BE2C (cell line): ENCODE results near the gene TMEM219.

Source experiments
- DNase-seq: peaks from one replicate; pipeline ENCODE4 v3.0.0-alpha.2; 2020
- H3K27me3 ChIP-seq: fragments of 250-450 bp; sonication (Bioruptor Pico); 2 replicates; pipeline ENCODE4 v1.5.1; 2020; ENCODE audit warnings: mild to moderate bottlenecking
- H3K36me3 ChIP-seq: fragments of 250-450 bp; sonication (Bioruptor Pico); 2 replicates; pipeline ENCODE4 v1.5.1; 2020; ENCODE audit warnings: mild to moderate bottlenecking
- H3K4me1 ChIP-seq: fragments of 250-450 bp; sonication (Bioruptor Pico); 2 replicates; pipeline ENCODE4 v1.5.1; 2020
- H3K4me3 ChIP-seq: 2 replicates; pipeline ENCODE4 v1.5.1; 2011; ENCODE audit warnings: low read depth, low read length
- H3K9me3 ChIP-seq: fragments of 250-450 bp; sonication (Bioruptor Pico); 2 replicates; pipeline ENCODE4 v1.5.1; 2020
- TF ChIP-seq, protein P1 (sequence below): IDR thresholded peaks from 2 replicates; pipeline ENCODE4 v1.5.1; 2012; ENCODE audit warnings: mild to moderate bottlenecking, low read depth, low read length

Gene TMEM219

GRCh38 chr16:29972992-29973383 is 11.1 kb downstream of the TMEM219 start:
- H3K36me3 ChIP-seq = peaks cover 5% of the 10 kb centered on the region
- H3K4me3 ChIP-seq = no peak overlapping the region
- DNase-seq = no peak
- H3K4me1 ChIP-seq = no peaks in the 10 kb centered on the region
- peaks cover 8% of the 10 kb centered on the region; the same call in 1 of the 2 replicates for H3K9me3 ChIP-seq
- no peaks in the 10 kb centered on the region for H3K27me3 ChIP-seq
- TF ChIP-seq, protein P1, sequence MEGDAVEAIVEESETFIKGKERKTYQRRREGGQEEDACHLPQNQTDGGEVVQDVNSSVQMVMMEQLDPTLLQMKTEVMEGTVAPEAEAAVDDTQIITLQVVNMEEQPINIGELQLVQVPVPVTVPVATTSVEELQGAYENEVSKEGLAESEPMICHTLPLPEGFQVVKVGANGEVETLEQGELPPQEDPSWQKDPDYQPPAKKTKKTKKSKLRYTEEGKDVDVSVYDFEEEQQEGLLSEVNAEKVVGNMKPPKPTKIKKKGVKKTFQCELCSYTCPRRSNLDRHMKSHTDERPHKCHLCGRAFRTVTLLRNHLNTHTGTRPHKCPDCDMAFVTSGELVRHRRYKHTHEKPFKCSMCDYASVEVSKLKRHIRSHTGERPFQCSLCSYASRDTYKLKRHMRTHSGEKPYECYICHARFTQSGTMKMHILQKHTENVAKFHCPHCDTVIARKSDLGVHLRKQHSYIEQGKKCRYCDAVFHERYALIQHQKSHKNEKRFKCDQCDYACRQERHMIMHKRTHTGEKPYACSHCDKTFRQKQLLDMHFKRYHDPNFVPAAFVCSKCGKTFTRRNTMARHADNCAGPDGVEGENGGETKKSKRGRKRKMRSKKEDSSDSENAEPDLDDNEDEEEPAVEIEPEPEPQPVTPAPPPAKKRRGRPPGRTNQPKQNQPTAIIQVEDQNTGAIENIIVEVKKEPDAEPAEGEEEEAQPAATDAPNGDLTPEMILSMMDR = no peak

DNA sequence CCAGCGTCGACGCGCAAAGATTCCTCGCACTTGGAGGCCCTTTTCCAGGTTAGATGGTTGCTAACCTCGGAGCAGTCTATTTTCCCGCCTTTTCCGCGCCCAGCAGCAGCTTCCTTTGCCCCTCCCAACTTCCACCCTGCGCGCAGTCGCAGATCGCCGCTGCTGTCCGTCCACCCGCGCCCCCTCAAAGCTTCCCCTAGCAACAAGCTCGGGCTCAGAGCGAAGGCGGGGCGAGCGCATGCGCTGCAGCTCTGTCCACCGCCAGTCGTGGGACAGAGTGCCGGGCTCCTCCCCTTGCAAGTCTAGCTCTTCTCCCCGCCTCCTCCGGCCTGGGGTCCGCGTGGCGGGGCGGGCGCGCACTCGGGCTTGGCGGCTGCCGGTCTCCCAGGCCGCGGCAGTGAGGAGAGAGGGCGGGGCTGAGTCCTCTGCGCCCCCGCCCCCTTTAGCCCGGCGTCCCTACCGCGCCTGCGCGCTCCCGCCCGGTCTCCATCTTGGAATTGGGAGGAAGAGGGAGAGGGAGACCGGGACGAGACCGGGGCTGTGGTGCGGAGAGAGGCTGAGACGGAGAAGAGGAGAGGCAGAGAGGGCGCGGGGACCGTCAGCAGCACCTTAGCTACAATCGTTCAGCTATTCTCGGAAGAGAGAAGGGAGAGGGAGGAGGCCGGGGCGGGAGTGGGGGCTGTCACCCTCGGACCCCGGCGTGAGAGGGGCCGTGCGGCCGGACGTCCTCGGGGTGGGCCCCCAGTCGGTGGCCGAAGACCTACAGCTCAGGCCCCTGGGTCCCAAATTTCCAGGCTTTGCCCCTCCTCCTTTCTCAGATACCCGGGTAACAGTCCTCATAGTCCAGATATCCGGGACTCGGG is 11.7 kb downstream of the TMEM219 start, which contains the start of gene TAOK2:
Gene TAOK2 (plus strand): TSS at position 485 of the 863 bp plus-strand sequence. CDS start 3,905 bp downstream, outside the sequence.
- H3K27me3 ChIP-seq = no peaks in the 10 kb centered on the region
- H3K36me3 ChIP-seq = peaks cover 11% of the 10 kb centered on the region
- H3K4me1 ChIP-seq = no peaks in the 10 kb centered on the region
- DNase-seq = peak; percentile 100
- H3K4me3 ChIP-seq = peak within 1 kb of the TSS; percentile 94
- peaks cover 8% of the 10 kb centered on the region; the same call in 1 of the 2 replicates for H3K9me3 ChIP-seq
- TF ChIP-seq, protein P1 = no peak

GRCh38 chr16:29974291-29975133 is 12.6 kb downstream of the TMEM219 start:
- no peak for DNase-seq
- H3K27me3 ChIP-seq = no peaks in the 10 kb centered on the region

GRCh38 chr16:29975134-29975538 is 13.3 kb downstream of the TMEM219 start:
- H3K4me3 ChIP-seq = peak overlapping the region; percentile 94
- H3K27me3 ChIP-seq = no peaks in the 10 kb centered on the region
- no peak for DNase-seq
- H3K4me1 ChIP-seq = no peaks in the 10 kb centered on the region
- peaks cover 8% of the 10 kb centered on the region; the same call in 1 of the 2 replicates for H3K9me3 ChIP-seq
- TF ChIP-seq, protein P1 = no peak
- peaks cover 26% of the 10 kb centered on the region for H3K36me3 ChIP-seq

More at GRCh38 chr16:29974291-29975133, 12.6 kb downstream of the TMEM219 start:
- Histone ChIP-seq H3K36me3 (peaks cover 20% of the 10 kb centered on the region), H3K9me3 (peaks cover 8% of the 10 kb centered on the region; the same call in 1 of the 2 replicates), H3K4me3 (peak overlapping the region; percentile 94), H3K4me1 (no peaks in the 10 kb centered on the region)
- TF ChIP-seq, protein P1 = no peak

- peaks cover 34% of the 10 kb centered on the region for H3K36me3 ChIP-seq
- peaks cover 8% of the 10 kb centered on the region; the same call in 1 of the 2 replicates for H3K9me3 ChIP-seq
- TF ChIP-seq, protein P1 = no peak
- no peak for DNase-seq
- H3K27me3 ChIP-seq = no peaks in the 10 kb centered on the region
- H3K4me3 ChIP-seq = peak overlapping the region; percentile 94
- H3K4me1 ChIP-seq = no peaks in the 10 kb centered on the region
These were observed 14.1 kb downstream of the TMEM219 start for GRCh38 chr16:29975811-29976511.
